H1 (cell line): Measurements from ENCODE around the gene BBIP1. TPM values are rescaled to one million over a fixed set of nuclear protein-coding genes. Genes with fewer than 3 reads are reported as not detected.

Source experiments
- CTCF ChIA-PET: fragments of 300-600 bp; sonication (Branson Sonifier 250); formaldehyde crosslinking; loops from one replicate; lab custom pipeline; 2021; ENCODE audit not compliant: partially characterized antibody; lab: Charles Lee
- POLR2A ChIA-PET: fragments of 300-600 bp; sonication (Branson Sonifier 250); formaldehyde crosslinking; loops from one replicate; lab custom pipeline; 2021; ENCODE audit warnings: inconsistent platforms; ENCODE audit not compliant: partially characterized antibody; lab: Charles Lee
- DNase-seq, 2 experiments: peaks; one replicate each; pipeline versions ENCODE4 v3.0.0 to v3.0.0-alpha.2; 2010 to 2022; ENCODE audit warnings: low spot score in 2 of 2, low read depth in 1 of 2, mixed read lengths in 1 of 2
- FAIRE-seq: peaks from 2 replicates; lab custom pipeline; 2011; peaks lifted over from hg19 to GRCh38; lab: Jason Lieb, UNC
- H2AFZ ChIP-seq: 2 replicates; pipeline ENCODE4 v1.8.1; 2012; ENCODE audit warnings: low read length, inconsistent platforms
- H2AK5ac ChIP-seq: 2 replicates; pipeline ENCODE4 v1.6.1; 2013; ENCODE audit warnings: low read depth, low read length
- H2BK120ac ChIP-seq: replicated peaks from 2 replicates; pipeline ENCODE3; 2013; ENCODE audit warnings: low read depth, low read length, inconsistent platforms
- H2BK12ac ChIP-seq: 2 replicates; pipeline ENCODE4 v1.6.1; 2013; ENCODE audit warnings: low read depth, low read length
- H2BK15ac ChIP-seq: 2 replicates; pipeline ENCODE4 v1.6.1; 2013; ENCODE audit warnings: low read length
- H2BK20ac ChIP-seq: 2 replicates; pipeline ENCODE4 v1.6.1; 2013; ENCODE audit warnings: low read length
- H2BK5ac ChIP-seq: 2 replicates; pipeline ENCODE4 v1.6.1; 2013; ENCODE audit warnings: low read depth, low read length
- H3K14ac ChIP-seq: 2 replicates; pipeline ENCODE4 v1.6.1; 2013; ENCODE audit warnings: inconsistent platforms; ENCODE audit not compliant: insufficient read length
- H3K18ac ChIP-seq: 2 replicates; pipeline ENCODE4 v1.6.1; 2013; ENCODE audit warnings: low read length; ENCODE audit errors: extremely low read depth
- H3K23ac ChIP-seq: 2 replicates; pipeline ENCODE4 v1.6.1; 2013; ENCODE audit warnings: inconsistent platforms; ENCODE audit not compliant: insufficient read length
- H3K23me2 ChIP-seq: 2 replicates; pipeline ENCODE4 v1.6.1; 2013; ENCODE audit warnings: low read depth, low read length
- H3K27ac ChIP-seq: 2 replicates; pipeline ENCODE4 v1.6.1; 2011; ENCODE audit warnings: low read depth, low read length, inconsistent platforms
- H3K27me3 ChIP-seq, 4 experiments: replicated peaks in 1 of 4; 1 replicate in 1 of 4; 2 replicates in 3 of 4; pipeline versions ENCODE4 v1.6.1 to v1.8.1; 2011 to 2013; ENCODE audit warnings: low read length in 3 of 4, mild to moderate bottlenecking in 3 of 4, inconsistent platforms in 2 of 4, mixed read lengths in 2 of 4, moderate library complexity in 1 of 4; ENCODE audit not compliant: control insufficient read depth in 3 of 4, insufficient read depth in 3 of 4; ENCODE audit errors: extremely low read depth in 1 of 4
- H3K36me3 ChIP-seq, 4 experiments: 2 replicates each; pipeline versions ENCODE4 v1.6.1 to v1.8.1; 2011 to 2013; ENCODE audit warnings: mild to moderate bottlenecking in 4 of 4, low read length in 3 of 4, moderate library complexity in 2 of 4, control low read depth in 1 of 4, inconsistent platforms in 1 of 4; ENCODE audit not compliant: insufficient read depth in 4 of 4, control insufficient read depth in 2 of 4
- H3K4ac ChIP-seq: replicated peaks from 2 replicates; pipeline ENCODE3; 2013; ENCODE audit warnings: low read length, low read depth, mixed read lengths, inconsistent platforms; ENCODE audit not compliant: insufficient read length
- H3K4me1 ChIP-seq, 4 experiments: replicated peaks in 1 of 4; 1 replicate in 1 of 4; 2 replicates in 3 of 4; pipeline versions ENCODE4 v1.6.1 to v1.8.1; 2011 to 2013; ENCODE audit warnings: low read length in 3 of 4, inconsistent platforms in 2 of 4, mixed read lengths in 1 of 4; ENCODE audit not compliant: insufficient read depth in 4 of 4, control insufficient read depth in 3 of 4
- H3K4me2 ChIP-seq, 2 experiments: 2 replicates each; pipeline versions ENCODE4 v1.6.1 to v1.8.1; 2011 to 2013; ENCODE audit warnings: low read depth in 2 of 2, low read length in 2 of 2, control low read depth in 1 of 2, inconsistent platforms in 1 of 2, mild to moderate bottlenecking in 1 of 2; ENCODE audit not compliant: insufficient read depth in 1 of 2
- H3K4me3 ChIP-seq, 4 experiments: fragments of 200-600, 300-600 bp in 1 of 4; sonication (generic), shearing (Covaris generic), sonication (Bioruptor Twin) in 1 of 4; 2 replicates each; pipeline versions ENCODE4 v1.5.1 to v1.8.1; 2011 to 2016; ENCODE audit warnings: low read length in 4 of 4, low read depth in 3 of 4, control low read depth in 2 of 4, inconsistent platforms in 2 of 4, mild to moderate bottlenecking in 2 of 4, mixed read lengths in 1 of 4, moderate library complexity in 1 of 4; ENCODE audit not compliant: insufficient read depth in 2 of 4; ENCODE audit errors: extremely low read depth in 1 of 4
- H3K56ac ChIP-seq: replicated peaks from 2 replicates; pipeline ENCODE3; 2013; ENCODE audit warnings: low read depth, mild to moderate bottlenecking, mixed read lengths, low read length, inconsistent platforms; ENCODE audit not compliant: insufficient read length
- H3K79me1 ChIP-seq: 2 replicates; pipeline ENCODE4 v1.6.1; 2013; ENCODE audit warnings: low read depth, low read length, control low read depth
- H3K79me2 ChIP-seq, 2 experiments: 2 replicates each; pipeline versions ENCODE4 v1.6.1 to v1.8.1; 2012 to 2013; ENCODE audit warnings: low read length in 2 of 2, mild to moderate bottlenecking in 2 of 2, inconsistent platforms in 1 of 2; ENCODE audit not compliant: insufficient read depth in 2 of 2, control insufficient read depth in 1 of 2
- H3K9ac ChIP-seq, 4 experiments: replicated peaks in 1 of 4; 1 replicate in 1 of 4; 2 replicates in 3 of 4; pipeline versions ENCODE4 v1.6.1 to v1.8.1; 2011 to 2013; ENCODE audit warnings: low read depth in 3 of 4, low read length in 3 of 4, control low read depth in 2 of 4, mild to moderate bottlenecking in 2 of 4, moderate library complexity in 2 of 4, inconsistent platforms in 1 of 4; ENCODE audit errors: extremely low read depth in 1 of 4
- H3K9me3 ChIP-seq, 2 experiments: 2 replicates each; pipeline versions ENCODE4 v1.6.1 to v1.8.1; 2012 to 2013; ENCODE audit warnings: mild to moderate bottlenecking in 2 of 2, moderate library complexity in 2 of 2, control low read depth in 1 of 2, inconsistent platforms in 1 of 2, low read depth in 1 of 2, low read length in 1 of 2, mixed read lengths in 1 of 2; ENCODE audit not compliant: insufficient read depth in 2 of 2
- H4K20me1 ChIP-seq, 2 experiments: replicated peaks in 1 of 2; 2 replicates each; pipeline versions ENCODE3 to v1.8.1; 2011 to 2013; ENCODE audit warnings: inconsistent platforms in 2 of 2, low read length in 2 of 2, mild to moderate bottlenecking in 1 of 2; ENCODE audit not compliant: insufficient read depth in 2 of 2, control insufficient read depth in 1 of 2
- H4K5ac ChIP-seq: 2 replicates; pipeline ENCODE4 v1.6.1; 2013; ENCODE audit warnings: low read length, low read depth, mixed read lengths, inconsistent platforms; ENCODE audit not compliant: insufficient read length
- H4K8ac ChIP-seq: 2 replicates; pipeline ENCODE4 v1.8.0; 2013; ENCODE audit warnings: mild to moderate bottlenecking, moderate library complexity, low read length, inconsistent platforms; ENCODE audit not compliant: insufficient read depth; ENCODE audit errors: extremely low read depth
- H4K91ac ChIP-seq: replicated peaks from 2 replicates; pipeline ENCODE3; 2013; ENCODE audit warnings: low read length, mixed read lengths, inconsistent platforms; ENCODE audit not compliant: insufficient read length
- CTBP2 ChIP-seq: IDR thresholded peaks from 2 replicates; pipeline ENCODE4 v1.7.0; 2011; ENCODE audit warnings: borderline replicate concordance, mild to moderate bottlenecking, moderate library complexity, mixed read lengths, low read length; ENCODE audit not compliant: insufficient read depth, insufficient read length
- CTCF ChIP-seq, 3 experiments: IDR thresholded peaks; 1 replicate in 2 of 3; 2 replicates in 1 of 3; pipeline versions ENCODE4 v1.5.1 to v1.6.1; 2011; ENCODE audit warnings: low read length in 3 of 3, mild to moderate bottlenecking in 3 of 3, inconsistent platforms in 2 of 3, low read depth in 1 of 3, moderate library complexity in 1 of 3; ENCODE audit not compliant: insufficient read depth in 1 of 3; ENCODE audit errors: control extremely low read depth in 1 of 3
- EGR1 ChIP-seq: IDR thresholded peaks from 2 replicates; pipeline ENCODE4 v1.6.1; 2011; ENCODE audit warnings: low read depth, low read length, borderline replicate concordance
- KDM4A ChIP-seq: IDR thresholded peaks from one replicate; pipeline ENCODE4 v1.7.1; 2012; ENCODE audit warnings: low read depth, mild to moderate bottlenecking, moderate library complexity, low read length, inconsistent platforms; ENCODE audit not compliant: severe bottlenecking
- MAFK ChIP-seq: IDR thresholded peaks from 2 replicates; pipeline ENCODE4 v1.6.1; 2012; ENCODE audit warnings: low read depth, mild to moderate bottlenecking, improper control_type of control experiment, low read length
- SP1 ChIP-seq: IDR thresholded peaks from 2 replicates; pipeline ENCODE4 v1.6.1; 2011; ENCODE audit warnings: low read depth, low read length
- TAF1 ChIP-seq: IDR thresholded peaks from 2 replicates; pipeline ENCODE4 v1.6.1; 2011; ENCODE audit warnings: mild to moderate bottlenecking, low read depth, low read length
- TCF12 ChIP-seq: IDR thresholded peaks from 2 replicates; pipeline ENCODE4 v1.6.1; 2011; ENCODE audit warnings: low read depth, mild to moderate bottlenecking, low read length
- USF2 ChIP-seq: IDR thresholded peaks from 2 replicates; pipeline ENCODE4 v1.6.1; 2011; ENCODE audit warnings: low read length, improper control_type of control experiment
- WGBS, 2 experiments: shearing (Covaris generic) in 1 of 2; methylation state at CpG; one replicate each; pipeline versions ENCODE4 v1.1.6 to v1.1.7; 2013 to 2015; ENCODE audit warnings: low lambda C conversion rate in 2 of 2, mixed read lengths in 2 of 2, inconsistent platforms in 1 of 2, low coverage in 1 of 2, missing lambda C conversion rate in 1 of 2; ENCODE audit not compliant: insufficient replicate concordance in 2 of 2, insufficient coverage in 1 of 2, insufficient read length in 1 of 2; ENCODE audit errors: extremely low coverage in 1 of 2, missing lambda C conversion rate in 1 of 2; 5-methylcytosine and 5-hydroxymethylcytosine counted together
- polyA plus RNA-seq, 7 experiments: library from polyadenylated mRNA; depleted of rRNA in 3 of 7; stranded (reverse) in 5 of 7; unstranded in 2 of 7; fragments of >200 nt in 5 of 7; fragments of 200-250 nt in 2 of 7; gene quantifications; 1 replicate in 5 of 7; 2 replicates in 1 of 7; 4 replicates in 1 of 7; pipeline versions ENCODE4 v1.2.1 to v1.2.3, GENCODE V29; 2011 to 2013; ENCODE audit warnings: missing spikeins in 2 of 7, mixed read lengths in 2 of 7
- total RNA-seq: library from RNA; stranded (reverse); fragmentation: NEBNext Ultra II Directional; extraction: Animal tissue kit (Norgen Biotek cat#: 25700); gene quantifications from 2 replicates; pipeline ENCODE4 v1.2.1, GENCODE V29; 2021

BBIP1 gene
- total and polyA plus RNA-seq, 2 of the 8 experiments (the other 6 are each of a cell fraction or from before 2014, with no cell fraction given) = 8.8 to 19.6 TPM

- DNase-seq (no peak), FAIRE-seq (no peak)
- Histone ChIP-seq H3K36me3 (peaks cover 0 to 22% (median 0%) of the 10 kb centered on the region in 4 experiments; a peak in 2 of 8 replicates), H3K23ac (no peak overlapping the region), H3K4me2 (no peak overlapping the region), H3K4ac (no peak overlapping the region), H2BK5ac (no peak overlapping the region), H3K27ac (no peak overlapping the region), H3K9ac (no peak overlapping the region), H3K23me2 (no peaks in the 10 kb centered on the region), H3K18ac (no peak overlapping the region), H2BK20ac (no peak overlapping the region), H3K79me1 (no peaks in the 10 kb centered on the region), H3K4me1 (no peaks in the 10 kb centered on the region), H4K8ac (no peak overlapping the region), H3K9me3 (no peaks in the 10 kb centered on the region), H3K4me3 (no peak overlapping the region), H2AFZ (no peak overlapping the region), H3K27me3 (peaks cover 0 to 1% (median 0%) of the 10 kb centered on the region in 4 experiments; a peak in 1 of 7 replicates), H3K79me2 (no peaks in the 10 kb centered on the region), H3K14ac (no peak overlapping the region), H2BK120ac (no peak overlapping the region), H4K5ac (no peak overlapping the region), H3K56ac (no peak overlapping the region), H2BK15ac (no peak overlapping the region), H4K91ac (no peak overlapping the region), H2AK5ac (no peak overlapping the region), H4K20me1 (peaks cover 0 to 3% of the 10 kb centered on the region in 2 experiments), H2BK12ac (no peak overlapping the region)
- CTCF ChIA-PET = interaction anchor here (0.7 to 3.4 kb wide), 28 partner anchors 10 to 586 kb away, joined by 3 to 26 read pairs (median 4); no protein-coding TSS in a partner anchor
- POLR2A ChIA-PET = interaction anchor here (0.7 kb wide), 1 partner anchor 57 kb away, joined by 3 read pairs; no protein-coding TSS in a partner anchor
- 74% methylated on average over 4 of the region's 4 CpGs; no CpG with 5 or more reads in 1 of the 2 experiments for WGBS, 2 experiments
- TF ChIP-seq USF2 (no peak), CTCF (IDR thresholded peaks at IDR 0.05; ENCODE audit: control extremely low read depth in 1 of 3, insufficient read depth in 1 of 3, low read depth in 1 of 3, low read length in 3 of 3) (peak in 2 of 3 experiments; percentile 26 to 45; a peak in 2 of 4 replicates), MAFK (no peak), EGR1 (no peak), TCF12 (no peak), CTBP2 (no peak), SP1 (no peak), TAF1 (no peak), KDM4A (no peak)
These were observed 25.3 kb downstream of the BBIP1 start for GRCh38 chr10:110893559-110894179.
